Ovary (tissue), 9 donors: ENCODE data around the gene FGGY. TPM values are rescaled to one million over a fixed set of nuclear protein-coding genes. Genes with fewer than 3 reads are reported as not detected.
A peak's percentile ranks its signal among the peaks of the same experiment; 100 is the strongest.

Experiments
- DNase-seq, 5 donors: peaks; one replicate each; pipeline ENCODE4 v3.0.0-alpha.2; 2019 to 2020
- H3K27ac ChIP-seq, 2 donors: fragments of 200-600 bp; one replicate each; pipeline versions ENCODE4 v1.5.1 to v1.8.0; 2019 to 2022
- H3K27me3 ChIP-seq: fragments of 200-600 bp; one replicate; pipeline ENCODE4 v1.8.0; 2022
- H3K36me3 ChIP-seq: fragments of 200-600 bp; sonication (generic); one replicate; pipeline ENCODE4 v1.5.1; 2019
- H3K4me1 ChIP-seq: one replicate; pipeline ENCODE4 v1.8.1; 2013; ENCODE audit warnings: mild to moderate bottlenecking, moderate library complexity; ENCODE audit not compliant: insufficient read depth
- H3K4me3 ChIP-seq: fragments of 200-600 bp; sonication (generic); one replicate; pipeline ENCODE4 v1.5.1; 2017
- H3K9me3 ChIP-seq, 2 donors: fragments of 200-600 bp in 1 of 2; sonication (generic) in 1 of 2; one replicate each; pipeline versions ENCODE4 v1.5.1 to v1.8.1; 2013 to 2019; ENCODE audit warnings: mild to moderate bottlenecking in 1 of 2, moderate library complexity in 1 of 2
- EP300 ChIP-seq: sonication (generic); formaldehyde crosslinking; IDR thresholded peaks from one replicate; pipeline ENCODE4 v1.6.1; 2017; ENCODE audit warnings: antibody characterized with exemption
- POLR2A ChIP-seq: fragments of 450-650 bp; IDR thresholded peaks from one replicate; pipeline ENCODE4 v1.6.1; 2017; ENCODE audit warnings: antibody characterized with exemption, mild to moderate bottlenecking, moderate library complexity
- WGBS, 3 donors: extraction: QIAGEN DNeasy Blood & Tissue Kit in 1 of 3; methylation state at CpG; one replicate each; pipeline versions ENCODE4 v1.1.5 to v1.1.7; 2013 to 2017; 5-methylcytosine and 5-hydroxymethylcytosine counted together
- intact Hi-C, 4 donors: fragments of 100-400 bp; cut with DNase I; formaldehyde crosslinking; loops; one replicate each; pipeline versions ENCODE4 v1.11.0 to v1.15.1; 2022 to 2023
- polyA plus RNA-seq, 2 donors: library from polyadenylated mRNA; stranded (reverse); fragments of 200-250 nt in 1 of 2; fragments of 350-450 nt in 1 of 2; fragmentation: Illumina TruSeq in 1 of 2; extraction: RNeasy Lipid Tissue Mini Kit (QIAGEN cat#74804) in 1 of 2; gene quantifications; one replicate each; pipeline ENCODE4 v1.2.3, GENCODE V29; 2013 to 2014
- total RNA-seq, 7 donors: library from RNA; depleted of rRNA in 2 of 7; stranded (reverse); fragments of >200 nt in 2 of 7; fragmentation: NEBNext Ultra II Directional in 3 of 7; extraction: Animal tissue kit (Norgen Biotek cat#: 25700) in 3 of 7; gene quantifications; one replicate each; pipeline versions ENCODE4 v1.1.0 to v1.2.4, GENCODE V29; 2016 to 2023
- TF ChIP-seq, protein P1 (sequence below), 3 donors: fragments of 450-650 bp in 2 of 3; fragments of 200-600 bp in 1 of 3; IDR thresholded peaks; one replicate each; pipeline versions ENCODE4 v1.5.1 to v1.8.0; 2016 to 2022; ENCODE audit warnings: antibody characterized with exemption in 3 of 3, mild to moderate bottlenecking in 1 of 3
- donor health status: DM: no; HTN: no; CAD: no; lungs with moderate emphysema.
- donor health status: DM: no; HTN: no; CAD: no.
- donor health status: Bipolar disorder and iron deficiency.
- donor health status: DM: yes; HTN: yes; CAD: no.
- donor health status: DM: no; HTN: no; CAD: no.
- donor health status: DM: yes; HTN: yes; CAD: no.

FGGY gene
- total and polyA plus RNA-seq, 9 donors = 7.9 to 62.0 (median 44.7) TPM

GRCh38 chr1:59293849-59294248 is 3.0 kb upstream of the FGGY start:
- Histone ChIP-seq H3K36me3 (no peaks in the 10 kb centered on the region), H3K4me3 (no peak overlapping the region), H3K27ac (no peak overlapping the region), H3K27me3 (no peaks in the 10 kb centered on the region), H3K9me3 (no peaks in the 10 kb centered on the region), H3K4me1 (peaks cover 4% of the 10 kb centered on the region)
- WGBS, 3 donors = 93 to 95% (median 94%) methylated on average over 12 of the region's 12 CpGs
- intact Hi-C loops = loop anchor here in 3 of 4 donors (10.0 kb wide), 2 partner anchors 401 to 411 kb away; no protein-coding TSS in a partner anchor
- no peak for DNase-seq
- TF ChIP-seq, protein P1, sequence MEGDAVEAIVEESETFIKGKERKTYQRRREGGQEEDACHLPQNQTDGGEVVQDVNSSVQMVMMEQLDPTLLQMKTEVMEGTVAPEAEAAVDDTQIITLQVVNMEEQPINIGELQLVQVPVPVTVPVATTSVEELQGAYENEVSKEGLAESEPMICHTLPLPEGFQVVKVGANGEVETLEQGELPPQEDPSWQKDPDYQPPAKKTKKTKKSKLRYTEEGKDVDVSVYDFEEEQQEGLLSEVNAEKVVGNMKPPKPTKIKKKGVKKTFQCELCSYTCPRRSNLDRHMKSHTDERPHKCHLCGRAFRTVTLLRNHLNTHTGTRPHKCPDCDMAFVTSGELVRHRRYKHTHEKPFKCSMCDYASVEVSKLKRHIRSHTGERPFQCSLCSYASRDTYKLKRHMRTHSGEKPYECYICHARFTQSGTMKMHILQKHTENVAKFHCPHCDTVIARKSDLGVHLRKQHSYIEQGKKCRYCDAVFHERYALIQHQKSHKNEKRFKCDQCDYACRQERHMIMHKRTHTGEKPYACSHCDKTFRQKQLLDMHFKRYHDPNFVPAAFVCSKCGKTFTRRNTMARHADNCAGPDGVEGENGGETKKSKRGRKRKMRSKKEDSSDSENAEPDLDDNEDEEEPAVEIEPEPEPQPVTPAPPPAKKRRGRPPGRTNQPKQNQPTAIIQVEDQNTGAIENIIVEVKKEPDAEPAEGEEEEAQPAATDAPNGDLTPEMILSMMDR (IDR thresholded peaks at IDR 0.05) = no peak
- TF ChIP-seq EP300 (no peak), POLR2A (no peak)

GRCh38 chr1:59294423-59294822 is 2.5 kb upstream of the FGGY start:
- Histone ChIP-seq H3K9me3 (no peaks in the 10 kb centered on the region), H3K36me3 (no peaks in the 10 kb centered on the region), H3K4me1 (peaks cover 6% of the 10 kb centered on the region), H3K27ac (no peak overlapping the region), H3K4me3 (no peak overlapping the region), H3K27me3 (no peaks in the 10 kb centered on the region)
- intact Hi-C loops = loop anchor here in 3 of 4 donors (10.0 kb wide), 2 partner anchors 400 to 410 kb away; no protein-coding TSS in a partner anchor
- DNase-seq = no peak
- TF ChIP-seq, protein P1 (IDR thresholded peaks at IDR 0.05) = no peak
- TF ChIP-seq EP300 (no peak), POLR2A (no peak)
- WGBS, 3 donors = 95 to 98% (median 96%) methylated on average over 4 of the region's 4 CpGs

- WGBS, 3 donors = 25 to 32% (median 31%) methylated on average over 4 of the region's 4 CpGs
- Histone ChIP-seq H3K27me3 (no peaks in the 10 kb centered on the region), H3K4me3 (peak overlapping the region; percentile 51), H3K4me1 (peaks cover 6% of the 10 kb centered on the region), H3K9me3 (no peaks in the 10 kb centered on the region), H3K27ac (peak overlapping the region in 1 of 2 donors; percentile 97), H3K36me3 (no peaks in the 10 kb centered on the region)
- TF ChIP-seq EP300 (no peak), POLR2A (no peak)
- TF ChIP-seq, protein P1 (IDR thresholded peaks at IDR 0.05) = no peak
- intact Hi-C loops = loop anchor here in 3 of 4 donors (2.0 to 10.0 kb wide), 5 partner anchors 222 to 513 kb away; partner anchors contain the start of gene JUN (in 3 of the 3)
- DNase-seq = no peak
Observed at GRCh38 chr1:59295618-59296017, 1.3 kb upstream of the FGGY start.

- Histone ChIP-seq H3K27ac (peak overlapping the region in 1 of 2 donors; percentile 97), H3K27me3 (no peaks in the 10 kb centered on the region), H3K9me3 (no peaks in the 10 kb centered on the region), H3K4me1 (peaks cover 6% of the 10 kb centered on the region), H3K4me3 (no peak overlapping the region), H3K36me3 (no peaks in the 10 kb centered on the region)
- TF ChIP-seq POLR2A = no peak
- TF ChIP-seq, protein P1 (IDR thresholded peaks at IDR 0.05) = no peak
- TF ChIP-seq EP300 = no peak
- 13 to 35% (median 20%) methylated on average over 2 of the region's 2 CpGs for WGBS, 3 donors
- intact Hi-C loops = loop anchor here in 3 of 4 donors (5.0 to 10.0 kb wide), 4 partner anchors 219 to 516 kb away; partner anchors contain the start of gene JUN (in 1 of the 3)
- peak; percentile 62 to 73 (median 70) for DNase-seq
Observed at GRCh38 chr1:59298026-59298583, 1.2 kb downstream of the FGGY start.
